Heart right ventricle (tissue), 16 donors: ENCODE measurements around the gene BMP3. TPM values are rescaled to one million over a fixed set of nuclear protein-coding genes. Genes with fewer than 3 reads are reported as not detected.

Experiments
- ATAC-seq, 8 donors: fragments of 200-7000 bp; cut with Tn5 transposase; one replicate each; pipeline ENCODE4 v1.9.1; 2020; ENCODE audit warnings: mild to moderate bottlenecking in 8 of 8, moderate library complexity in 8 of 8, moderate number of reproducible peaks in 1 of 8
- DNase-seq, 2 donors: peaks; one replicate each; pipeline ENCODE4 v3.0.0-alpha.2; 2020
- H3K27ac ChIP-seq, 10 donors: fragments of 200-600 bp; sonication (generic) in 2 of 10; one replicate each; pipeline versions ENCODE4 v1.5.0 to v1.8.0; 2020 to 2022; ENCODE audit warnings: mild to moderate bottlenecking in 3 of 10
- H3K27me3 ChIP-seq, 7 donors: fragments of 200-600 bp; one replicate each; pipeline ENCODE4 v1.8.0; 2021 to 2022; ENCODE audit warnings: mild to moderate bottlenecking in 2 of 7
- H3K36me3 ChIP-seq, 9 donors: fragments of 200-600 bp; sonication (generic) in 1 of 9; one replicate each; pipeline versions ENCODE4 v1.5.0 to v1.8.0; 2020 to 2022; ENCODE audit warnings: mild to moderate bottlenecking in 2 of 9
- H3K4me1 ChIP-seq, 9 donors: fragments of 200-600 bp; sonication (generic) in 1 of 9; one replicate each; pipeline versions ENCODE4 v1.5.0 to v1.8.0; 2020 to 2022; ENCODE audit warnings: mild to moderate bottlenecking in 4 of 9
- H3K4me3 ChIP-seq, 10 donors: fragments of 200-600 bp; sonication (generic) in 2 of 10; one replicate each; pipeline versions ENCODE4 v1.5.0 to v1.8.0; 2020 to 2022; ENCODE audit warnings: mild to moderate bottlenecking in 7 of 10, moderate library complexity in 2 of 10
- H3K9me3 ChIP-seq, 11 donors: fragments of 200-600 bp in 10 of 11; sonication (generic) in 2 of 11; one replicate each; pipeline versions ENCODE4 v1.5.0 to v1.8.0; 2013 to 2022; ENCODE audit warnings: mild to moderate bottlenecking in 2 of 11, control low read depth in 1 of 11, moderate library complexity in 1 of 11
- CTCF ChIP-seq, 9 donors: fragments of 200-600 bp; sonication (generic) in 2 of 9; IDR thresholded peaks; one replicate each; pipeline versions ENCODE4 v1.5.0 to v1.8.0; 2021 to 2022; ENCODE audit warnings: antibody characterized with exemption in 9 of 9, mild to moderate bottlenecking in 5 of 9, moderate library complexity in 1 of 9
- WGBS, 2 donors: extraction: QIAGEN DNeasy Blood & Tissue Kit; methylation state at CpG; one replicate each; pipeline ENCODE4 v1.1.7; 2013; ENCODE audit warnings: inconsistent platforms in 1 of 2; 5-methylcytosine and 5-hydroxymethylcytosine counted together
- intact Hi-C, 10 donors: fragments of 100-400 bp; cut with DNase I; formaldehyde crosslinking; loops; one replicate each; pipeline versions ENCODE4 v1.11.1 to v1.14.2; 2022
- polyA plus RNA-seq, 2 donors: library from polyadenylated mRNA; stranded (reverse); fragments of 200-250 nt; gene quantifications; one replicate each; pipeline ENCODE4 v1.2.3, GENCODE V29; 2013
- total RNA-seq, 10 donors: library from RNA; stranded (reverse); fragmentation: NEBNext Ultra II Directional in 3 of 10; extraction: Animal tissue kit (Norgen Biotek cat#: 25700) in 3 of 10; gene quantifications; one replicate each; pipeline versions ENCODE4 v1.2.1 to v1.2.4, GENCODE V29; 2021 to 2023
- donor health status: Arrhythmogenic right ventricular cardiomyopathy.
- donor health status: ischemic (EF 13 %, LVEDD 7.1; RV severe dilation, severe dysfunction).
- donor health status: healthy with polysubstance abuse.
- donor health status: DM: no; HTN: yes; CAD: no.
- donor health status: DM: no; HTN: no; CAD: no.
- donor health status: ischemic (EF 25% LVEDD 6.9; RV normal size, moderate dysfunction).
- donor health status: ischemic (EF 25% LVEDD 5.7; RV mildly dilated, moderate dysfunction).
- donor health status: healthy.
- donor health status: DM: yes; HTN: yes; CAD: no.
- donor health status: Ischemic cardiomyopathy.
- donor health status: ischemic (EF 35%, LVEDD 5.7; RV mildly dilated, moderate dysfunction).
- donor health status: nonischemic (EF 11% LVEDD 7.7; RV severe dilation, severe dysfunction).
- donor health status: DM: yes; HTN: yes; CAD: no.
- donor health status: PGD.
- donor health status: ischemic (EF 29% LVEDD 5.4; RV normal size, mild dysfunction).
- donor health status: nonischemic (EF 23%, LVEDD 6.1; RV moderate dilation, normal function).

BMP3 gene
- total and polyA plus RNA-seq, 12 donors = 0.12 TPM; not detected in 11

- H3K4me1 ChIP-seq = no peaks in the 10 kb centered on the region
- intact Hi-C loops = no loop called here
- no peak for TF ChIP-seq CTCF (IDR thresholded peaks at IDR 0.05)
- ATAC-seq = no peak
- no peaks in the 10 kb centered on the region for H3K9me3 ChIP-seq
- no peak for DNase-seq
- H3K4me3 ChIP-seq = no peak overlapping the region
- peaks cover 0 to 33% (median 11%) of the 10 kb centered on the region in 7 donors for H3K27me3 ChIP-seq
- no peak overlapping the region for H3K27ac ChIP-seq
- H3K36me3 ChIP-seq = no peaks in the 10 kb centered on the region
- 46 to 48% methylated on average over 5 of the region's 5 CpGs for WGBS, 2 donors
Observed at GRCh38 chr4:81021142-81021944, 9.2 kb upstream of the BMP3 start.

- no peak overlapping the region for H3K27ac ChIP-seq
- intact Hi-C loops = no loop called here
- DNase-seq (no peak), ATAC-seq (no peak)
- H3K9me3 ChIP-seq = no peaks in the 10 kb centered on the region
- no peak overlapping the region for H3K4me3 ChIP-seq
- no peaks in the 10 kb centered on the region for H3K4me1 ChIP-seq
- H3K27me3 ChIP-seq = peaks cover 0 to 39% (median 11%) of the 10 kb centered on the region in 7 donors
- no peak for TF ChIP-seq CTCF (IDR thresholded peaks at IDR 0.05)
- WGBS, 2 donors = 48 to 53% methylated on average over 1 of the region's 1 CpG
- H3K36me3 ChIP-seq = no peaks in the 10 kb centered on the region
Observed at GRCh38 chr4:81021981-81022380, 8.5 kb upstream of the BMP3 start.

GRCh38 chr4:81023484-81023883 is 7.0 kb upstream of the BMP3 start:
- Histone ChIP-seq H3K27me3 (peaks cover 0 to 44% (median 22%) of the 10 kb centered on the region in 7 donors), H3K9me3 (no peaks in the 10 kb centered on the region), H3K4me3 (no peak overlapping the region), H3K4me1 (no peaks in the 10 kb centered on the region), H3K27ac (no peak overlapping the region), H3K36me3 (no peaks in the 10 kb centered on the region)
- intact Hi-C loops = no loop called here
- no peak for TF ChIP-seq CTCF (IDR thresholded peaks at IDR 0.05)
- ATAC-seq (no peak), DNase-seq (no peak)

GRCh38 chr4:81030981-81031791 is 678 bp downstream of the BMP3 start:
- Histone ChIP-seq H3K36me3 (no peaks in the 10 kb centered on the region), H3K27ac (no peak overlapping the region), H3K4me3 (peak overlapping the region; percentile 6 to 46 (median 36)), H3K9me3 (no peaks in the 10 kb centered on the region), H3K27me3 (peaks cover 5 to 88% (median 73%) of the 10 kb centered on the region in 7 donors), H3K4me1 (peaks cover 0 to 20% (median 10%) of the 10 kb centered on the region in 9 donors)
- 1% methylated on average over 75 to 77 of the region's 77 CpGs for WGBS, 2 donors
- ATAC-seq (peak in 2 of 8 donors; percentile 15 to 47), DNase-seq (no peak)
- intact Hi-C loops = loop anchor here in 1 of 10 donors (10.0 kb wide), 1 partner anchor 666 kb away; no protein-coding TSS in a partner anchor
- TF ChIP-seq CTCF (IDR thresholded peaks at IDR 0.05) = no peak
